Measurements from ENCODE around the gene RAD54L2.
"Not testable (repeated sequence)": the region's sequence is repeated elsewhere in the genome, so short reads cannot be mapped to it uniquely, and the experiment has no call there.

RAD54L2 gene

DNA sequence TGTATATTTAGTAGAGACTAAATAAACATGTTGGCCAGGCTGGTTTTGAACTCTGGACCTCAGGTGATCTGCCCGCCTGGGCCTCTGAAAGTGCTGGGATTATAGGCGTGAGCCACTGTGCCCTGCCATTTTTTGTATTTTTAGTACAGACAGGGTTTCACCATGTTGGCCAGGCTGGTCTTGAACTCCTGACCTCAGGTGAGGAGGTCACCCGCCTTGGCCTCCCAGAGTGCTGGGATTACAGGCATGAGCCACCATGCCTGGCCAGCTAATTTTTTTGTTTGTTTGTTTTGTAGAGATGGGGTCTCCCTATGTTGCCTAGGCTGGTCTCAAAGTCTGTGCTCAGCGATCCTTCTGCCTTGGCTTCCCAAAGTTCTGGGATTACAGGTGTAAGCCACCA lies 23.9 kb downstream of the RAD54L2 start:
- H2AK5ac ChIP-seq (ENCODE audit: low read length); H4K8ac ChIP-seq (ENCODE audit: low read depth, low read length); H3K4me2 ChIP-seq (ENCODE audit: low read length); H2BK120ac ChIP-seq (ENCODE audit: low read depth, low read length); H3K79me2 ChIP-seq (ENCODE audit: control insufficient read depth, insufficient read depth, low read length); H3K27me3 ChIP-seq (ENCODE audit: insufficient read depth, low read length, poor library complexity); DNase-seq; H3K79me1 ChIP-seq (ENCODE audit: low read length); H3K18ac ChIP-seq (ENCODE audit: low read length); H3K4me3 ChIP-seq (ENCODE audit: low read length); H4K5ac ChIP-seq (ENCODE audit: low read length); H2BK5ac ChIP-seq (ENCODE audit: low read length); H3K36me3 ChIP-seq (ENCODE audit: control insufficient read depth, insufficient read depth, low read length); H3K4ac ChIP-seq (ENCODE audit: low read depth, low read length); H3K23ac ChIP-seq (ENCODE audit: low read length); H3K27ac ChIP-seq (ENCODE audit: low read depth, low read length); H3K4me1 ChIP-seq (ENCODE audit: control insufficient read depth, low read depth, low read length); H2BK15ac ChIP-seq (replicated peaks; ENCODE audit: low read depth); H3K56ac ChIP-seq (ENCODE audit: low read length); H3K9ac ChIP-seq (ENCODE audit: low read length): not testable (repeated sequence)
- no CpG with 5 or more reads among the region's 4 CpGs for WGBS (ENCODE audit: extremely low coverage, insufficient coverage, low lambda C conversion rate)

DNA sequence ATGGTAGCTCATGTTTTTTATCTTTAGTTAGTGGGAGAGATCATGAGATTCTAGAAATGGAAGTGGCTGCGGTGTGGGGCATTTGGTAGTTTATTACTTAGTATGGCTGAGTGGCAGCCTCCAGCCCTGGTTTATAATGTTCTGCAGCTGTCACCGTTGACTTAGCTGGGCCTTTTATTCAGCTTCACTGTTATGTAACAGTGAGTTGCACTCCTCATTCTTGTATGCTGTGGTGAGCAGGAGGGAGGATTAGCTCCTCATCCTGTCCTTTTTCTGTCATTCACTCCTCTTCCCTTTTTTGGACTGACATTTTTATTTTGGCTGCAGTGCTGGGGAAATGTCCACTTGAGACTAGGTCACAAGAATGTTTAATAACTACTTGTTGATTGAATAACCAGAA lies 29.5 kb downstream of the RAD54L2 start:
- WGBS (ENCODE audit: extremely low coverage, insufficient coverage, low lambda C conversion rate) = no CpG with 5 or more reads among the region's 2 CpGs
- no peak overlapping the region for H3K4me3 ChIP-seq (ENCODE audit: low read length)
- H2BK15ac ChIP-seq (replicated peaks; ENCODE audit: low read depth) = no peak overlapping the region

DNA sequence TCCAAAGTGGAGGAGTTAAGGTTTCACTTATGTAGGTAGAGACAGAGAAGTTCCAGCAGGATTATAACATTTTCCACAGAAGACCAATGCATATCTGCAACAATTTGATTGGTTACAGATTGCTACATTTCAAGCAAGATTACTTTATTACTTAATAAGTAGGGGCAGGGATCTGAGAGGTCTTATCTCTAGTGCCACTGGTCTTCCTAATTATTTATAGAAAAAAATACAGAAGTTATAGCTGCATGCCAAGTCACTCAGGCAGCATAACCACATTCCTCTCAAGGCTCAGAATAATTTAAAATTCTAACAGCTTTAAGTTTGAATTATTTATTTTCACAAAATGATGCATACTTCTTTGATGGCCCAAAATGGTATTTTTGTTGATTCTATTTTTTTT lies 30.5 kb downstream of the RAD54L2 start:
- no peak overlapping the region for H3K18ac ChIP-seq (ENCODE audit: low read length)
- H3K4me1 ChIP-seq (ENCODE audit: control insufficient read depth, low read depth, low read length) = no peaks in the 10 kb centered on the region
- H3K9ac ChIP-seq (ENCODE audit: low read length) = no peak overlapping the region
- peaks cover 6% of the 10 kb centered on the region for H3K79me1 ChIP-seq (ENCODE audit: low read length)
- no peaks in the 10 kb centered on the region for H3K27me3 ChIP-seq (ENCODE audit: insufficient read depth, low read length, poor library complexity)
- no peak overlapping the region for H4K8ac ChIP-seq (ENCODE audit: low read depth, low read length)
- H3K36me3 ChIP-seq (ENCODE audit: control insufficient read depth, insufficient read depth, low read length) = no peaks in the 10 kb centered on the region
- H3K56ac ChIP-seq (ENCODE audit: low read length) = no peak overlapping the region
- peaks cover 4% of the 10 kb centered on the region for H3K79me2 ChIP-seq (ENCODE audit: control insufficient read depth, insufficient read depth, low read length)
- H3K23ac ChIP-seq (ENCODE audit: low read length) = no peak overlapping the region
- no peak overlapping the region for H2BK120ac ChIP-seq (ENCODE audit: low read depth, low read length)
- no peak overlapping the region for H3K4me2 ChIP-seq (ENCODE audit: low read length)
- H2AK5ac ChIP-seq (ENCODE audit: low read length) = no peak overlapping the region
- no peak overlapping the region for H3K27ac ChIP-seq (ENCODE audit: low read depth, low read length)
- H2BK5ac ChIP-seq (ENCODE audit: low read length) = no peak overlapping the region
- H3K4ac ChIP-seq (ENCODE audit: low read depth, low read length) = no peak overlapping the region
- H2BK15ac ChIP-seq (replicated peaks; ENCODE audit: low read depth) = no peak overlapping the region
- H3K4me3 ChIP-seq (ENCODE audit: low read length) = no peak overlapping the region
- no peak for DNase-seq
- no peak overlapping the region for H4K5ac ChIP-seq (ENCODE audit: low read length)

More for the DNA sequence above, 29.5 kb downstream of the RAD54L2 start:
- H3K18ac ChIP-seq (ENCODE audit: low read length) = no peak overlapping the region
- H2BK120ac ChIP-seq (ENCODE audit: low read depth, low read length) = no peak overlapping the region
- peaks cover 4% of the 10 kb centered on the region for H3K79me2 ChIP-seq (ENCODE audit: control insufficient read depth, insufficient read depth, low read length)
- H3K56ac ChIP-seq (ENCODE audit: low read length) = no peak overlapping the region
- no peaks in the 10 kb centered on the region for H3K27me3 ChIP-seq (ENCODE audit: insufficient read depth, low read length, poor library complexity)
- no peak for DNase-seq
- H3K23ac ChIP-seq (ENCODE audit: low read length) = no peak overlapping the region
- no peak overlapping the region for H4K8ac ChIP-seq (ENCODE audit: low read depth, low read length)
- H3K4me2 ChIP-seq (ENCODE audit: low read length) = no peak overlapping the region
- H3K27ac ChIP-seq (ENCODE audit: low read depth, low read length) = no peak overlapping the region
- H3K9ac ChIP-seq (ENCODE audit: low read length) = no peak overlapping the region
- H3K79me1 ChIP-seq (ENCODE audit: low read length) = peaks cover 6% of the 10 kb centered on the region
- no peak overlapping the region for H4K5ac ChIP-seq (ENCODE audit: low read length)
- H3K4me1 ChIP-seq (ENCODE audit: control insufficient read depth, low read depth, low read length) = no peaks in the 10 kb centered on the region
- H3K36me3 ChIP-seq (ENCODE audit: control insufficient read depth, insufficient read depth, low read length) = no peaks in the 10 kb centered on the region
- H3K4ac ChIP-seq (ENCODE audit: low read depth, low read length) = no peak overlapping the region
- no peak overlapping the region for H2BK5ac ChIP-seq (ENCODE audit: low read length)
- H2AK5ac ChIP-seq (ENCODE audit: low read length) = no peak overlapping the region

DNA sequence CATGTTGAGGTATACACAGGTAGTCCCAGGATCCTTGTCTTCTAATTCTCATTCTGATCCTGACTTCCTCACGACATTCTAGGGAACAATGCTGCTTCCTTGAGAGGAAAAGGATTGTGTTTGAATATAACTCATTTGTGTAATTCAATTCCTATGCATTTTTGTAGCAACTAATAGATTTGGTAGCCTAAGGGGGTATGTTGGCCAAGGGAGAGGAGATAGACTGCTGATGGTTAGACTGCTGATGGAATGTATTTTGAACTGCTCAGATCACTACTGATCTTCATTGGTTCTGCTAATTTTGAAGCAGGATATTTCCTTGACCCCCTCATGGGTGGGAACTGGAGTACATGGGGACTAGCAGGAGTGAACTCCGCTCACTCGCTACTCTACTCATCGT lies 39.7 kb downstream of the RAD54L2 start:
- Histone ChIP-seq H3K4me1 (ENCODE audit: control insufficient read depth, low read depth, low read length) (no peaks in the 10 kb centered on the region), H4K5ac (ENCODE audit: low read length) (no peak overlapping the region), H3K27me3 (ENCODE audit: insufficient read depth, low read length, poor library complexity) (no peaks in the 10 kb centered on the region), H3K23ac (ENCODE audit: low read length) (no peak overlapping the region), H2BK5ac (ENCODE audit: low read length) (no peak overlapping the region), H3K27ac (ENCODE audit: low read depth, low read length) (no peak overlapping the region), H3K4me3 (ENCODE audit: low read length) (no peak overlapping the region), H3K18ac (ENCODE audit: low read length) (no peak overlapping the region), H2BK120ac (ENCODE audit: low read depth, low read length) (no peak overlapping the region), H3K56ac (ENCODE audit: low read length) (no peak overlapping the region), H2AK5ac (ENCODE audit: low read length) (no peak overlapping the region), H4K8ac (ENCODE audit: low read depth, low read length) (no peak overlapping the region), H3K4me2 (ENCODE audit: low read length) (no peak overlapping the region), H3K36me3 (ENCODE audit: control insufficient read depth, insufficient read depth, low read length) (no peaks in the 10 kb centered on the region), H3K4ac (ENCODE audit: low read depth, low read length) (no peak overlapping the region), H3K9ac (ENCODE audit: low read length) (no peak overlapping the region), H3K79me2 (ENCODE audit: control insufficient read depth, insufficient read depth, low read length) (peaks cover 2% of the 10 kb centered on the region), H2BK15ac (replicated peaks; ENCODE audit: low read depth) (no peak overlapping the region), H3K79me1 (ENCODE audit: low read length) (peaks cover 12% of the 10 kb centered on the region)
- DNase-seq = no peak
- no CpG with 5 or more reads among the region's 4 CpGs for WGBS (ENCODE audit: extremely low coverage, insufficient coverage, low lambda C conversion rate)

DNA sequence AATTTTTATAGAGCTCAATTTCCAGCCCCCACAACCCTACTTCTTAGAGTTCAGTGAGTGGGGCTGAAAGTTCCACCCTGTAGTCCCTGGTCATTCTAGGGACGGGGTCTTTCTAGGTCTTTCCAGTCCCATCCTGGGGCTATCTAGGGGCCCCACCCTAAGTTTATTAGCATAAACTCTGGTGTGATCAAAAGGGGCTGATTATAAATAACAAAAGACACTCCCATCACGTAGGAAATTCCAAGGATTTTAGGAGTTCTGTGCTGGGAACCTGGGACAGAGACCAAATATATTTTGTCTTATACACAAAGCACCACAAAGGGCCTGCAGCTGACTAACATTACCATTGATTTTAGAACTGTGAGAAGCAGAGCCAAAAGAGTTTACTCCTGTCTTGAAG lies 41.9 kb downstream of the RAD54L2 start:
- H3K79me1 ChIP-seq (ENCODE audit: low read length) = peaks cover 12% of the 10 kb centered on the region
- H3K27me3 ChIP-seq (ENCODE audit: insufficient read depth, low read length, poor library complexity) = no peaks in the 10 kb centered on the region
- no peak overlapping the region for H3K9ac ChIP-seq (ENCODE audit: low read length)
- H3K18ac ChIP-seq (ENCODE audit: low read length) = no peak overlapping the region
- H3K56ac ChIP-seq (ENCODE audit: low read length) = no peak overlapping the region
- H3K4me2 ChIP-seq (ENCODE audit: low read length) = no peak overlapping the region
- no peak overlapping the region for H2BK120ac ChIP-seq (ENCODE audit: low read depth, low read length)
- no peaks in the 10 kb centered on the region for H3K36me3 ChIP-seq (ENCODE audit: control insufficient read depth, insufficient read depth, low read length)
- H4K8ac ChIP-seq (ENCODE audit: low read depth, low read length) = no peak overlapping the region
- no peak overlapping the region for H3K4me3 ChIP-seq (ENCODE audit: low read length)
- no peak overlapping the region for H3K4ac ChIP-seq (ENCODE audit: low read depth, low read length)
- no CpG with 5 or more reads among the region's 2 CpGs for WGBS (ENCODE audit: extremely low coverage, insufficient coverage, low lambda C conversion rate)
- H3K79me2 ChIP-seq (ENCODE audit: control insufficient read depth, insufficient read depth, low read length) = peaks cover 2% of the 10 kb centered on the region
- H3K4me1 ChIP-seq (ENCODE audit: control insufficient read depth, low read depth, low read length) = no peaks in the 10 kb centered on the region
- H2AK5ac ChIP-seq (ENCODE audit: low read length) = no peak overlapping the region
- no peak for DNase-seq
- no peak overlapping the region for H4K5ac ChIP-seq (ENCODE audit: low read length)
- H2BK5ac ChIP-seq (ENCODE audit: low read length) = no peak overlapping the region
- no peak overlapping the region for H2BK15ac ChIP-seq (replicated peaks; ENCODE audit: low read depth)
- H3K23ac ChIP-seq (ENCODE audit: low read length) = no peak overlapping the region
- H3K27ac ChIP-seq (ENCODE audit: low read depth, low read length) = no peak overlapping the region

DNA sequence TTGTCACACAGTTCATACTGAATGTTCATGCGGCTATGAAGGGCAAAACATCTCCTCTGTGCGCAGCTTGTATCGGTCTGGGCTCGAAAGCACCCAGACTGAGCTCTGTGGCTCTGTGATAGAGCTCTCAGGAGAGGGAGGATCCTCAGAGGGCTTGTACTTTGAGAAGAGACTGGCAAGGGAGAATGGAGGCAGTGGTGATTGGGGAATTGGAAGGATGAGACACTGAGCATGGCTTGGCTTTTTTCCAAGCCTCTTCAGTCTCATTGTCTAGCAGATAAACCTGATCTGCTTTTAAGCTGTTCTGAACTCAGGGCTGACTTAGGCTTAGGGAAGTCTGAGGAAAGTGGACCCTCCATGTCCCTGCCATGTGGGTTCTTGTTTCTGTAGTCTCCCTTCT lies 43.0 kb downstream of the RAD54L2 start:
- no peak overlapping the region for H2BK15ac ChIP-seq (replicated peaks; ENCODE audit: low read depth)
- no peaks in the 10 kb centered on the region for H3K27me3 ChIP-seq (ENCODE audit: insufficient read depth, low read length, poor library complexity)
- no peak overlapping the region for H2BK5ac ChIP-seq (ENCODE audit: low read length)
- peaks cover 2% of the 10 kb centered on the region for H3K79me2 ChIP-seq (ENCODE audit: control insufficient read depth, insufficient read depth, low read length)
- no peak overlapping the region for H3K4ac ChIP-seq (ENCODE audit: low read depth, low read length)
- no peak overlapping the region for H3K18ac ChIP-seq (ENCODE audit: low read length)
- no peak overlapping the region for H2BK120ac ChIP-seq (ENCODE audit: low read depth, low read length)
- H3K9ac ChIP-seq (ENCODE audit: low read length) = no peak overlapping the region
- H3K4me2 ChIP-seq (ENCODE audit: low read length) = no peak overlapping the region
- no CpG with 5 or more reads among the region's 4 CpGs for WGBS (ENCODE audit: extremely low coverage, insufficient coverage, low lambda C conversion rate)
- no peak overlapping the region for H2AK5ac ChIP-seq (ENCODE audit: low read length)
- H4K8ac ChIP-seq (ENCODE audit: low read depth, low read length) = no peak overlapping the region
- no peak overlapping the region for H3K56ac ChIP-seq (ENCODE audit: low read length)
- DNase-seq = no peak
- no peak overlapping the region for H3K23ac ChIP-seq (ENCODE audit: low read length)
- no peak overlapping the region for H3K27ac ChIP-seq (ENCODE audit: low read depth, low read length)
- H3K4me3 ChIP-seq (ENCODE audit: low read length) = no peak overlapping the region
- peaks cover 15% of the 10 kb centered on the region for H3K79me1 ChIP-seq (ENCODE audit: low read length)
- H3K36me3 ChIP-seq (ENCODE audit: control insufficient read depth, insufficient read depth, low read length) = no peaks in the 10 kb centered on the region
- no peak overlapping the region for H4K5ac ChIP-seq (ENCODE audit: low read length)
- H3K4me1 ChIP-seq (ENCODE audit: control insufficient read depth, low read depth, low read length) = no peaks in the 10 kb centered on the region
